Gastroesophageal sphincter (tissue), 4 donors: ENCODE data around the gene DRC7. TPM values are rescaled to one million over a fixed set of nuclear protein-coding genes. Genes with fewer than 3 reads are reported as not detected.
"Not testable (repeated sequence)": the region's sequence is repeated elsewhere in the genome, so short reads cannot be mapped to it uniquely, and the experiment has no call there.

ENCODE experiments used
- ATAC-seq: fragments of 150-250 bp; one replicate; pipeline ENCODE4 v1.9.1; 2016; ENCODE audit warnings: mild to moderate bottlenecking, moderate library complexity
- H3K27ac ChIP-seq, 4 donors: fragments of 200-600 bp; sonication (generic) in 3 of 4; 1 replicate in 3 of 4; 2 replicates in 1 of 4; pipeline ENCODE4 v1.5.1; 2016 to 2019
- H3K27me3 ChIP-seq: fragments of 200-600 bp; sonication (generic); one replicate; pipeline ENCODE4 v1.5.1; 2019
- H3K36me3 ChIP-seq, 2 donors: fragments of 200-600 bp; sonication (generic); one replicate each; pipeline ENCODE4 v1.5.1; 2019; ENCODE audit warnings: control low read depth in 1 of 2
- H3K4me1 ChIP-seq, 3 donors: fragments of 200-600 bp; sonication (generic); 1 replicate in 2 of 3; 2 replicates in 1 of 3; pipeline ENCODE4 v1.5.1; 2016 to 2019; ENCODE audit warnings: control low read depth in 2 of 3
- H3K4me3 ChIP-seq, 2 donors: fragments of 200-600 bp; sonication (generic); one replicate each; pipeline ENCODE4 v1.5.1; 2019; ENCODE audit warnings: mild to moderate bottlenecking in 1 of 2, moderate library complexity in 1 of 2
- H3K9me3 ChIP-seq, 3 donors: fragments of 200-600 bp; sonication (generic); one replicate each; pipeline ENCODE4 v1.5.1; 2017 to 2019; ENCODE audit warnings: control low read depth in 2 of 3
- EP300 ChIP-seq: sonication (generic); formaldehyde crosslinking; IDR thresholded peaks from one replicate; pipeline ENCODE4 v1.6.1; 2017; ENCODE audit warnings: antibody characterized with exemption, mild to moderate bottlenecking
- POLR2A ChIP-seq, 2 donors: fragments of 450-650 bp; IDR thresholded peaks; one replicate each; pipeline ENCODE4 v1.6.1; 2017; ENCODE audit warnings: antibody characterized with exemption in 2 of 2, mild to moderate bottlenecking in 2 of 2, moderate library complexity in 1 of 2
- POLR2AphosphoS5 ChIP-seq: sonication (generic); formaldehyde crosslinking; IDR thresholded peaks from one replicate; pipeline ENCODE4 v1.6.1; 2017; ENCODE audit warnings: antibody characterized with exemption
- WGBS, 2 donors: methylation state at CpG; one replicate each; pipeline ENCODE4 v1.1.5; 2018; ENCODE audit warnings: low coverage in 1 of 2; 5-methylcytosine and 5-hydroxymethylcytosine counted together
- total RNA-seq, 4 donors: library from RNA; depleted of rRNA; stranded (reverse); fragments of >200 nt; gene quantifications; one replicate each; pipeline ENCODE4 v1.1.0, GENCODE V29; 2016
- TF ChIP-seq, protein P1 (sequence below), 4 experiments: fragments of 200-600 bp in 2 of 4; fragments of 450-650 bp in 2 of 4; sonication (generic) in 1 of 4; IDR thresholded peaks; one replicate each; pipeline ENCODE4 v1.5.1; 2017 to 2019; ENCODE audit warnings: antibody characterized with exemption in 4 of 4, mild to moderate bottlenecking in 2 of 4, moderate library complexity in 2 of 4

Gene DRC7
- total RNA-seq, 4 donors from 2014 or later = 0.15 TPM; not detected in 3

DNA sequence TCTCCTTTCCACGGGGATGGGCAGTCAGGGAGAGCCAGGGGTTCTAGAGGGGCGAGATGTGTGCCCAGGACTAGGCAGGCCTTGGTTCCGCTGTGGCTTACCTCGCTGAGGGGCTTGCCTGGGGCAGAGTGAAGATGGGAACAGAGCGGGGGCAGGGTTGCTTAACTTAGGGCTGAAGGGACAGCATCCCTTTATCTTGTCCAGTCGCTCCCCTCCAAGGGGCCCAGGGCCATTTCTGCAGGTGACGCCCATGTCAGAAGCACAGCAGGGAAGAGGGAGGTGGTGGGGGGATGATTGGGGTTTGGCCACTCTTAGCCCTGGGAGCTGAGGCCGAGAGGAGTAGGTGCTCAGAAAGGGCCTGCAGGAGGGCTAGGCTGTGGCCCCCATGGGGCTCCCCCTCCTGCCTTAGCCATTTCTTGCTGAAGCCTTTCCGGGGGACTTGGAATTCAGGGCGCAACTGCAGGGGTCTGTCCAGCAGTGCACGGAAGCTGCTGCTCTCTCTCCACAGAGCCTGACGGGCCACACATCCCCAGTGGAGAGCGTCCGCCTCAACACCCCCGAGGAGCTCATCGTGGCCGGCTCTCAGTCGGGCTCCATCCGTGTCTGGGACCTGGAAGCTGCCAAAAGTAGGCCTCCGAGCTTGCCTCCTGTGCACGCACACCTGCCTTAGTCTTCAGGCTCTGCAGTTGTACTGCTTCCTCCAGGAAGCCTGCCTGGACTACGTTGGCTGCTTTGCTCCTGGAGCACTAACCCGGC is 49.5 kb downstream of the DRC7 start:
- no peak for ATAC-seq
- no peaks in the 10 kb centered on the region for H3K27me3 ChIP-seq
- no peak overlapping the region for H3K4me3 ChIP-seq
- no peaks in the 10 kb centered on the region for H3K4me1 ChIP-seq
- TF ChIP-seq POLR2AphosphoS5 (no peak), POLR2A (IDR thresholded peaks at IDR 0.05) (no peak), EP300 (no peak)
- TF ChIP-seq, protein P1, sequence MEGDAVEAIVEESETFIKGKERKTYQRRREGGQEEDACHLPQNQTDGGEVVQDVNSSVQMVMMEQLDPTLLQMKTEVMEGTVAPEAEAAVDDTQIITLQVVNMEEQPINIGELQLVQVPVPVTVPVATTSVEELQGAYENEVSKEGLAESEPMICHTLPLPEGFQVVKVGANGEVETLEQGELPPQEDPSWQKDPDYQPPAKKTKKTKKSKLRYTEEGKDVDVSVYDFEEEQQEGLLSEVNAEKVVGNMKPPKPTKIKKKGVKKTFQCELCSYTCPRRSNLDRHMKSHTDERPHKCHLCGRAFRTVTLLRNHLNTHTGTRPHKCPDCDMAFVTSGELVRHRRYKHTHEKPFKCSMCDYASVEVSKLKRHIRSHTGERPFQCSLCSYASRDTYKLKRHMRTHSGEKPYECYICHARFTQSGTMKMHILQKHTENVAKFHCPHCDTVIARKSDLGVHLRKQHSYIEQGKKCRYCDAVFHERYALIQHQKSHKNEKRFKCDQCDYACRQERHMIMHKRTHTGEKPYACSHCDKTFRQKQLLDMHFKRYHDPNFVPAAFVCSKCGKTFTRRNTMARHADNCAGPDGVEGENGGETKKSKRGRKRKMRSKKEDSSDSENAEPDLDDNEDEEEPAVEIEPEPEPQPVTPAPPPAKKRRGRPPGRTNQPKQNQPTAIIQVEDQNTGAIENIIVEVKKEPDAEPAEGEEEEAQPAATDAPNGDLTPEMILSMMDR (IDR thresholded peaks at IDR 0.05) = no peak
- WGBS, 2 donors = 80% methylated on average over 2 of the region's 23 CpGs; no CpG with 5 or more reads in 1 of the 2 donors
- H3K36me3 ChIP-seq = peaks cover 0 to 79% of the 10 kb centered on the region in 2 donors
- H3K9me3 ChIP-seq = no peaks in the 10 kb centered on the region
- no peak overlapping the region for H3K27ac ChIP-seq

DNA sequence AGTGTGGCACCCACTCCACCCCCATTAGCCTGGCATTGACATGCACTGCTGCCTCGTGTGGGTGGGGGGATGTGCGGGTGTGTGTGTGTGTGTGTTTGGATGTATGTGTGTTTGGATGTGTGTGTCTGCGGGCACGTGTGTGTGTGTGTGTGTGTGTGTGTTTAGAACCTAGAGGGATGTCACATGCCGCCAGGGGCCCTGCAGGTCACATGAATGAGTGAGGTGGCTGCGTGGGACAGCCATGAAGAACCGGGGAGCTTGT is 50.0 kb downstream of the DRC7 start:
- TF ChIP-seq, protein P1 (IDR thresholded peaks at IDR 0.05) = no peak
- no peak for TF ChIP-seq POLR2A (IDR thresholded peaks at IDR 0.05)
- TF ChIP-seq EP300 = no peak
- no peak for TF ChIP-seq POLR2AphosphoS5
- Histone ChIP-seq H3K4me1 (no peaks in the 10 kb centered on the region), H3K27me3 (no peaks in the 10 kb centered on the region), H3K4me3 (no peak overlapping the region), H3K9me3 (no peaks in the 10 kb centered on the region), H3K27ac (no peak overlapping the region), H3K36me3 (peaks cover 0 to 80% of the 10 kb centered on the region in 2 donors)
- ATAC-seq = no peak
- WGBS, 2 donors = 100% methylated on average over 3 of the region's 7 CpGs; no CpG with 5 or more reads in 1 of the 2 donors

DNA sequence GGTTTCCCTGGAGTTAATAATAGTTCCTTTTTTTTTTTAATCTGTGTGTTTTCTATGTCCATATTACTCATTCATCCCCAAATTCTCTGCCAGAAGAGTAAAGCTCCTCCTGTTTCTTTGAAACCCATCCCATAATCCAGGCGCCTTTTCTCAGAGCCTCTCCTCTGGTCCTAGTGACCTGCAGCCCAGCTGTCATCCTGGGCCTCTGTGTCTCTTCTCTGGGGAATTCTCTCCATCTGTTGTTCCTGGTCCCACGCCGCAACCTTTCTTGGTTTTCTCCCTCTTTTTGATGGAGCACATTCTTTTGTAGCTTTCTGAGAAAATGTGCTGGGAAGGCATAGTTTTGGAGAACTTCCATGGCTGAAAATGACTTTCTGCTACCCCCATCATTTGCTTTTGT is 51.2 kb downstream of the DRC7 start:
- 75% methylated on average over 3 of the region's 3 CpGs; no CpG with 5 or more reads in 1 of the 2 donors for WGBS, 2 donors
- H3K9me3 ChIP-seq = no peaks in the 10 kb centered on the region
- no peak overlapping the region for H3K27ac ChIP-seq
- TF ChIP-seq EP300 (no peak), POLR2A (IDR thresholded peaks at IDR 0.05) (no peak), POLR2AphosphoS5 (no peak)
- TF ChIP-seq, protein P1 (IDR thresholded peaks at IDR 0.05) = no peak
- no peak for ATAC-seq
- H3K36me3 ChIP-seq = peaks cover 0 to 80% of the 10 kb centered on the region in 2 donors
- H3K4me3 ChIP-seq = no peak overlapping the region
- H3K4me1 ChIP-seq = no peaks in the 10 kb centered on the region
- no peaks in the 10 kb centered on the region for H3K27me3 ChIP-seq

DNA sequence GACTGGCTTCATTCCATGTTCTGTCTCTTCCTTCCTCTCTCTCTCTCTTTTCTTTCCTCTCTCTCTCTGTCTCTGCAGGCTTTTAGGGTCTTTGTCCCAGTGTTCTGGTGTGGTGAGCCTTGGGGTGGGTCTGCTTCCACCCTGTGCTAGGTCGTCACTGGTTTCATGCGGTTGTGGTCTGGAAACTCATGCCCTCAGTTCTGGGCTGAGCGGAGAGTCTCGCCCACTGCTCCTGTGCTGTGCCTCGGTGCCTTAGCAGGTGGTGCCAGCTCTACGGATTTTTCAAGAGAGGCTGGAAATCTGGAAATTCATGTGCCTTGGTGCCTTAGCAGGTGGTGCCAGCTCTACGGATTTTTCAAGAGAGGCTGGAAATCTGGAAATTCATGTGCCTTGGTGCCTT is 51.7 kb downstream of the DRC7 start:
- not testable (repeated sequence) for H3K4me3 ChIP-seq, H3K4me1 ChIP-seq, ATAC-seq, H3K27ac ChIP-seq, H3K9me3 ChIP-seq, H3K27me3 ChIP-seq
- H3K36me3 ChIP-seq = peaks cover 0 to 85% of the 10 kb centered on the region in 2 donors
- WGBS, 2 donors = 60% methylated on average over 1 of the region's 7 CpGs; no CpG with 5 or more reads in 1 of the 2 donors

DNA sequence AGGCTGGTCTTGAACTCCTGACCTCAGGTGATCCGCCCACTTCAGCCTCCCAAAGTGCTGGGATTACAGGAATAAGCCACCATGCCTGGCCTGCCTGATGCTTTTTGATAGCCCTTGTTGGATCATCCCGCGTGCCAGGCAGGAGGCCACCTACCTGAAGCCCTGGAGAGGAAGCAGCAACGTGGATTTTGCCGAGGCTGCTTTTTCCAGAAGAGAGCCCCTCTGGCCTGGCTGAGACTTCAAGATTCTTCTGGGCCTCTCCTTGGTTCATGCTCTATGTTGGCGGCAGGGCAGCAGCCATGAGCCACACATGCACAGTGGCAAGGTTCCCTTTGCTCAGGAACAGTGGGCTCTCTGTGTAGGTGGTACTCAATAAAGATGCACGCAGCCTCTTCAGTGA is 52.5 kb downstream of the DRC7 start:
- Histone ChIP-seq H3K36me3 (peaks cover 0 to 85% of the 10 kb centered on the region in 2 donors), H3K9me3 (no peaks in the 10 kb centered on the region), H3K27me3 (no peaks in the 10 kb centered on the region), H3K27ac (no peak overlapping the region), H3K4me3 (no peak overlapping the region), H3K4me1 (no peaks in the 10 kb centered on the region)
- TF ChIP-seq EP300 (no peak), POLR2A (IDR thresholded peaks at IDR 0.05) (no peak), POLR2AphosphoS5 (no peak)
- TF ChIP-seq, protein P1 (IDR thresholded peaks at IDR 0.05) = no peak
- ATAC-seq = no peak
- 80% methylated on average over 3 of the region's 7 CpGs; no CpG with 5 or more reads in 1 of the 2 donors for WGBS, 2 donors
